Activated T-cell treated with anti-CD3 and anti-CD28 coated beads, Interleukin-2, amount 50 U/mL, for 4 hours (primary cell): ENCODE data around the gene ABR. TPM values are rescaled to one million over a fixed set of nuclear protein-coding genes. Genes with fewer than 3 reads are reported as not detected.

Experiments
- ATAC-seq, 2 donors: fragments of 200-7000 bp; cut with Tn5 transposase; one replicate each; pipeline ENCODE4 v1.10.0; 2021
- DNase-seq: peaks from one replicate; pipeline ENCODE4 v3.0.0-alpha.2; 2020
- H3K27me3 Mint-ChIP-seq: one replicate; pipeline ENCODE4 v1.8.0; 2021; ENCODE audit warnings: low read depth, mixed read lengths
- H3K36me3 Mint-ChIP-seq: one replicate; pipeline ENCODE4 v1.8.0; 2022; ENCODE audit warnings: mixed read lengths; ENCODE audit not compliant: insufficient read depth
- H3K4me1 Mint-ChIP-seq: one replicate; pipeline ENCODE4 v1.8.0; 2021; ENCODE audit warnings: low read depth, mixed read lengths
- H3K4me3 Mint-ChIP-seq: one replicate; pipeline ENCODE4 v1.8.0; 2021; ENCODE audit warnings: mild to moderate bottlenecking, moderate library complexity, mixed read lengths
- H3K9me3 Mint-ChIP-seq: one replicate; pipeline ENCODE4 v1.8.0; 2021; ENCODE audit warnings: mixed read lengths
- total RNA-seq, 3 donors: library from RNA; stranded (reverse); gene quantifications; one replicate each; pipeline ENCODE4 v1.2.1, GENCODE V29; 2021

Gene ABR
- total RNA-seq: 10 to 100 TPM; 41.0 to 44.7 (median 43.3) TPM

DNA sequence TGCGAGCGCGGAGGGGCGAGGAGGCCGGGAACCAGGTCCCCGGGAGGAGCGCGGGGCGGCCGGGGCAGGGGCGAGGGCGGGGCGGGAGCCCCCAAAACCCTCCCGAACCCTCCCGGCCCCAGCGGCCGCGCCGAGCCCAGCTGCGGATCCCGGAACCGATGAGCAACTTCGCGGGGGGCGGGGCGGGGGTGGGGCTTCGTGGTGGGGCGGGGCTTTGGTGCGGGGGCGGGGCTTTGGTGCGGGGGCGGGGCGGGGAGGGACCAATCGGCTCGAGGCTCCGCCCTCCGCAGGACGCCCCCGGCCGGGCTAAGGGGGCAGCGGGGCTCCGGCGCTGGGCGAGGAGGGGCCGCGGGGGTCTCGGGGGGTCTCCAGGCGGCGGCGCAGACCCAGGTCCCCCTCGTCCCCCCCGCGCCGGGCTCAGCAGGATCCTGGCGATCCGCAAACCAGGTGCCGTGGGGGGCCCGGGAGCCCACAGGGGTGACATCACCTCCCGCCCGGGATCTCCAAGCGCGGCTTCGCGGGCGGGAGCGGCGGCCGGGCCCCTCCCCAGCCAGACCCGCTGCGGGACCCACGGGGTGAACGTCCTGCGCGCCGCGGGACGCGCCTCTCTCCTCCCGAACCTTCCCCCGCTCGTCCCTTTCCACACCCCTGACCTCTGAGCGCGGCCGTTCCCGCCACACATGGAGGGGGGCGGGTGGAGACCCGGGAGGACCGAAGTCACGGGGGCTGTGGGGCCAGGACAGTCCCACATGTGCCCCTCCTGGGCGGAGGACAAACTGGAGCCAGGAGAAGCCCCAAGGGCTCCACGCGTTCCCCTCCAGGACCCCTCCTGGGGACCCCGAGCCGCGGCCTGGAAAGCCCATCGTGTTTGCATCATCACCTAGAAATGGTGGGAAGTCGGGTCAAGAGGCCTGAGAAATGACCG is at the start of gene ABR:
Gene ABR (minus strand): TSS at position 164 of the 925 bp plus-strand sequence. CDS start 254 bp downstream, outside the sequence.
- Mint-ChIP-seq H3K4me3 (peak within 1 kb of the TSS; percentile 78), H3K9me3 (no peaks in the 10 kb centered on the region), H3K27me3 (no peaks in the 10 kb centered on the region), H3K36me3 (no peaks in the 10 kb centered on the region), H3K4me1 (peaks cover 10% of the 10 kb centered on the region)
- ATAC-seq: peak; percentile 63 to 73
- peak; percentile 60 for DNase-seq

DNA sequence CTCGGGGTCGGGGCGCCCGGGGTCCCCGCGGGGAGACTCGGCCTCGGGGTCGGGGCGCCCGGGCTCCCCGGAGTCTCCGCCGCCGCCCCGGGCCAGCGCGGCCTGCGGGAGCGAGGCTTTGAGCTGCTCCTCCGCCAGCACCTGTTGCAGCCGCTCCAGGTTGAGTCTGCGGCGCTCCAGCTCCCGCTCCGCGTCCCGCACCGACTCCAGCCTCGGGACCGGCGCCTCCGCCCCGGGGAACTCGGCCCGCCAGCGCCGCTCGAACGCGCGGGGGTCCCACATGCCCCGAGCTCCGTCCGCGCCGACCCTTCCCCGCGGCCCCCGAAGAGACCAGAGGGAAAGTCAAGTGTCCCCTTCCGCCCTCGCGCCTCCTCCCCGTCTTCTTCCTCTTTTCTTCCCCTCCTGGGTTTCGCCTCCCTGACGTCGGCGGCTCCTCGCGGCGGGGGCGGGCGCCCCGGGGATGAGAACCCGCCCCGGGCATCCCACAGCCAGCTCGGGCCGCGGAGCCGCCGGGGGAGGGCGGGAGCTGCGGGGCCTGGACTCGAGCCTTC is 49.6 kb upstream of the ABR start:
- ATAC-seq (peak; percentile 50 to 57), DNase-seq (peak; percentile 39)
- peaks cover 17% of the 10 kb centered on the region for H3K4me1 Mint-ChIP-seq
- peaks cover 55% of the 10 kb centered on the region for H3K27me3 Mint-ChIP-seq
- H3K36me3 Mint-ChIP-seq: no peaks in the 10 kb centered on the region
- peak overlapping the region; percentile 54 for H3K4me3 Mint-ChIP-seq
- H3K9me3 Mint-ChIP-seq: no peaks in the 10 kb centered on the region

DNA sequence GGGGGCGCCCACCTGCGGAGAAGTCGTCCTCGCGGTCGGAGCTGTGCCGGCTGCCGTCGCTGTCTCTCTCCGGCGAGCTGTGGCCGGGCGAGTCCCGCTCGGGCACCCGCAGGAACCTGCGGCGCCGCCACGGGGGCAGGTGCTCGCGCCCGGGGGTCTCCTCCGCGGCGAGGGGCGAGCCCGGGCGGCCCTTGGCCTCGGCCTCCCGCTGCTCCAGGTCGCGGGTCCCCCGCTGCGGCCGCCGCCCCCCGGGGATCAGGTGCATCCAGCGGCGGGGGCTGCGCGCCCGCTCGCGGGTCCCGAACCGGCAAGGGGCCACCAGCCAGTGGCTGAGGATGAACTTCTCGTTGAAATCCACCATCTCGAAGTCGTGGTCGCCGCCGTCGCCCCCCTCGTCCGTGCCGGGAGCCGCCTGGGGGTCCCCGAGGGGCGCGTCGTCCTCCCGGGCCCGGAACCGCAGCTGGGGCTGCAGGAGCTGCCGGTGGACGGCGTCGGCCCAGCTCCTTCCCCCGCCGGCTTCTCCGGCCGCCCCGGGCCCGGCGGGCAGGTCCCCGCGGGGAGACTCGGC is 49.1 kb upstream of the ABR start:
- Mint-ChIP-seq H3K4me1 (peaks cover 17% of the 10 kb centered on the region), H3K36me3 (no peaks in the 10 kb centered on the region), H3K4me3 (no peak overlapping the region), H3K9me3 (no peaks in the 10 kb centered on the region), H3K27me3 (peaks cover 51% of the 10 kb centered on the region)
- peak; percentile 29 to 31 for ATAC-seq
- no peak for DNase-seq

DNA sequence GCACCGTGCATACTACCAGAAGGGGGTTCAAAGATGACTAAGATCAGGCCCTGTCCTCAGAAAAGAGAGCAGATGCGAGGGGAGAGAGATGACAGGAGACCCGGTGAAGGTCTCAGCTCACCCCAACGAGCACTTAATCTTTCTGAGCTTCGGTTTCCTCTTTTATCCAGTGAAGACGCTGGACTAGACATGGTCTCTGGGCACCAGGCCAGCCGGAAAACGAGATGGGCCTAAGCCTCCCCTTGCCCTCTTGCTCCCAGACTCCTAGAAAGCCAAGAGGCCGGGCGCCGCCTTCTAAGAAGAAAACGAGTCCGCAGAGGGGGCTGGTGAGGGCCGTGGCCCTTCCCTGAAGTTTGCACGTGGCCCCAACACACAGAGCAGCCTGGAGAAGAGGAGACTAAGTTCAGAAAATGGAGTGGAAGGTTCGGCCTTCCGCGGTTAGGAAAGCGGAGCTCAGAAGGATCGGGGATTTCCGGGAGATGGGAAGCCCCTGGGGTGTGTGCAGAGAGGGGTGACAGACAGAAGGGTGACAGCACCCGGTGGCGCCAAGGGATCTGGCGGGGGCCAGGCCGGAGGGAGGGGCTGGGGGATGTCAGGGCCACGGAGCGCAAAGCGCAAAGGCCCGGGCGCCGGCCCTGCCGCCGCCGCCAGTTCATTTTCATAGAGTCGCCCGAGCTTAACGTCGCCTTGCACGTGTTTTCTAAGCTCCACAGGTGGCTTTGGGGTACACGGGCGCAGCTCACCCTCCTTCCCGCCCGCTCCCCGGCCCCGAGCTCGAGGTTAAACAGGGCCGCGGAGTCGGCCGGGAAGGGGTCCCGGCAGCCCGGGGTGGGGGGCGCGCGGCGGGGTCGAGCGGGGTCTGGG is 48.4 kb upstream of the ABR start:
- DNase-seq (peak; percentile 11), ATAC-seq (peak; percentile 36)
- Mint-ChIP-seq H3K36me3 (no peaks in the 10 kb centered on the region), H3K9me3 (no peaks in the 10 kb centered on the region), H3K4me3 (peak overlapping the region; percentile 81), H3K4me1 (peaks cover 17% of the 10 kb centered on the region), H3K27me3 (peaks cover 51% of the 10 kb centered on the region)

DNA sequence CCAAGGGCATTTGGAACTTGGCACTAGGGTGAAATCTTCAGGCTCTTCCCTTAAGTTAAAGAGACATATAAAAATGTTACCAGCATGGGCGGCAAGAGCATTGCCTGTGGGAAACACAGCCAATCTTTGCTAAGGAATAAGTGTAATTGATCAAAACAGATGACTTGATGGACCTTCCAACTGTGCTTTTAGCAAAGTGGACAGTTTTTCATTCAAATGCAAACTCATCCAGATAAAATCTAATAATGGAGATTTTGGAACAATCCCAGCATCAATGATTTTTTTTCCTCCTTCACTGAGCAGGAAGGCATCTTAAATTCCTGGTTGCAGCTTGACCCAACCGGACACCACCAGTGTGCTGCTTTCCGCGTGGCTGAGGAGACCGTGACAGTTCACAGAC is 47.6 kb upstream of the ABR start:
- ATAC-seq: no peak
- peak overlapping the region; percentile 81 for H3K4me3 Mint-ChIP-seq
- H3K9me3 Mint-ChIP-seq: no peaks in the 10 kb centered on the region

GRCh38 chr17:1226308-1226707 is 46.5 kb upstream of the ABR start:
- H3K36me3 Mint-ChIP-seq: no peaks in the 10 kb centered on the region
- H3K27me3 Mint-ChIP-seq: peaks cover 39% of the 10 kb centered on the region
- no peak overlapping the region for H3K4me3 Mint-ChIP-seq
- DNase-seq (no peak), ATAC-seq (no peak)
- no peaks in the 10 kb centered on the region for H3K9me3 Mint-ChIP-seq
- H3K4me1 Mint-ChIP-seq: peaks cover 13% of the 10 kb centered on the region

More for the DNA sequence above, 47.6 kb upstream of the ABR start:
- Mint-ChIP-seq H3K4me1 (peaks cover 17% of the 10 kb centered on the region), H3K36me3 (no peaks in the 10 kb centered on the region), H3K27me3 (peaks cover 46% of the 10 kb centered on the region)
- no peak for DNase-seq

DNA sequence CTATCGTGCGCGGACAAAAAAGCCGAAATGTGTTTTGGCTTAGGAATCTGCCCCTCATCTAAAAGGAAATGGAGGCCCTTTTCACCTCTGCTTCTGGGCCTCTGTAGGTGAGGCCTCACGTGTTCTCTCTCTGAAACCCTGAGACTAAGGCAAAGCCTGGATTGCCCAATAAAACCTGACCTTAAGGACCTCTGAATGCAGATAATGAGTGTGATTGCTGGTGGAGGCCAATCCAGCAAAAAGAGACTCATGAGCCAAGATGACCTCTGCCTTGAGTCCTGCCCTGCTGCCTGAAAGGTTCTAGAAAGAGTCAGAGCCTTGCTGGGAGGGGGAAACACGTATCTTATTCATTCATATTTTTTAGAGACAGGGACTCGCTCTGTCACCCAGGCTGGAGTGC is 44.5 kb upstream of the ABR start:
- Mint-ChIP-seq H3K36me3 (no peaks in the 10 kb centered on the region), H3K9me3 (no peaks in the 10 kb centered on the region), H3K4me1 (peaks cover 8% of the 10 kb centered on the region), H3K27me3 (peaks cover 28% of the 10 kb centered on the region), H3K4me3 (no peak overlapping the region)
- DNase-seq: no peak
- no peak for ATAC-seq

DNA sequence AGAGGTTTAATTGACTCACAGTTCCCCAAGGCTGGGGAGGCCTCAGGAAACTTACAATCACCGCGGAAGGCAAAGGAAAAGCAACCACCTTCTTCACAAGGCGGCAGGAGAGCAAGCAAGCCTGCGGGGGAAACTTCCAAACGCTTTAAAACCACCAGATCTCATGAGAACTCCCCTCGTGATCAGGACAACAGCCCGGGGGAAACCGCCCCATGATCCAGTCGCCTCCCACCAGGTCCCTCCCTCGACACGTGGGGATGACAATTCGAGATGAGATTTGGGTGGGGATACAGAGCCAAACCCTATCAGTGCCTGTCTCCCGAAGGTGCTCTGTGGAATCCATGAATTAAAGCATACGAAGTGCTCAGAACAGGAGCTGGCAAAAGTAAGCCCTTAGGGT is 43.9 kb upstream of the ABR start:
- Mint-ChIP-seq H3K4me3 (no peak overlapping the region), H3K9me3 (no peaks in the 10 kb centered on the region), H3K27me3 (peaks cover 28% of the 10 kb centered on the region), H3K36me3 (no peaks in the 10 kb centered on the region), H3K4me1 (peaks cover 8% of the 10 kb centered on the region)
- ATAC-seq: no peak
- DNase-seq: no peak

GRCh38 chr17:1222321-1222720 is 42.5 kb upstream of the ABR start:
- DNase-seq (no peak), ATAC-seq (no peak)
- no peaks in the 10 kb centered on the region for H3K36me3 Mint-ChIP-seq
- H3K4me3 Mint-ChIP-seq: no peak overlapping the region
- no peaks in the 10 kb centered on the region for H3K4me1 Mint-ChIP-seq
- H3K9me3 Mint-ChIP-seq: no peaks in the 10 kb centered on the region
- peaks cover 19% of the 10 kb centered on the region for H3K27me3 Mint-ChIP-seq

DNA sequence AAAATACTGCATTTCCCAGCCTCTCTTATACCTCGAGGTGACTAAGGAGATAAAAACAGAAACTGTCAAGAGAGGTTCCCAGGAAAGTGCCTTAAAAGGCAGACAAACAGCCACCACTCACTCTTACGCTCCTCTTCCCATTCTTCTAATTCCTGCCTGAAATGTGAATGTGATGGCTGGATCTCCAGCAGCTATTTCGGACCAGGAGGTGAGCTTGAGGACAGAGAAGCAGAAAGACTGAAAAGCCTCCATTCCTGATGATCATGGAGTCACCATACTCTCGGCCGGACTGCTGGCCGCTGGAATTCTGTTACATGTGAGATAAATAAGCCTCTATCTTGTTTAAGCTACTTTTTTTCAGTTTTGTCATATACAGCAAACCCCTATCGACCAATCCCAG is 41.4 kb upstream of the ABR start:
- H3K9me3 Mint-ChIP-seq: no peaks in the 10 kb centered on the region

DNA sequence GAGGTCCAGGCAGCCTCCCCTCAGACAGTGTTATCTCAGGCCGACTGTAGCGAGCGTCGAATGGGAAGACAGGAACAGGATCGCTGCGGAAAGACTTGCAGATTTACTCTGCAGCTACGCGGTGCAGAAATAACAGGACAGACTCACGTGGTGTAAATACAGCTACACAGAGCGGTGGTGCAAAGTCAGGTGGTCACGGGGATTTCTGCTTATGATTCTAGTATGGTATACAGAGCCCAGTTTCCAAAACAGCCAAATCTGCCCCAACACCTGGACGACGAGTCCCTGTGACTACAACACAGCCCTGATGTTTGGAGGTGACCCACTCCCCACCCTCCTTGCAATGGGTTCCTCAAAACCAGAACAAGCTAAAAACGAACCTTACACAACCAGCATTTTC is 40.6 kb upstream of the ABR start:
- Mint-ChIP-seq H3K36me3 (no peaks in the 10 kb centered on the region), H3K4me1 (peaks cover 1% of the 10 kb centered on the region), H3K9me3 (no peaks in the 10 kb centered on the region), H3K27me3 (peaks cover 4% of the 10 kb centered on the region), H3K4me3 (no peak overlapping the region)
- DNase-seq (no peak), ATAC-seq (no peak)

More for the DNA sequence above, 41.4 kb upstream of the ABR start:
- no peaks in the 10 kb centered on the region for H3K36me3 Mint-ChIP-seq
- no peak overlapping the region for H3K4me3 Mint-ChIP-seq
- H3K27me3 Mint-ChIP-seq: peaks cover 10% of the 10 kb centered on the region
- peaks cover 1% of the 10 kb centered on the region for H3K4me1 Mint-ChIP-seq
- DNase-seq (no peak), ATAC-seq (no peak)

DNA sequence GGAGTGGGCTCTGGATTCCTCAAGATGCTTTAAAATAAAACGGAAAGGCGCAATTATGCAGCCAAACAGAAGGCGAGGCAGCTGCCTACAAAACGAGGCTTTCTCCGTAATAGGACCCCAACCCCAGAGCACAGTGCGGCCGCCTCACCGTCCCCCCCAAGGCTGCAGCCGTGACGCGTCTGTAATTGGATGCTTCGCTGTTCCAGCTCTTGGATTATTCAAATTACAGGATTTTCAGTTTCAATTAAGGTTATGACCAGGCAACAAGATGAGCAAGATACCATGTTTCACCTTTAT is 37.3 kb upstream of the ABR start:
- no peaks in the 10 kb centered on the region for H3K36me3 Mint-ChIP-seq
- no peak overlapping the region for H3K4me3 Mint-ChIP-seq
- peaks cover 1% of the 10 kb centered on the region for H3K4me1 Mint-ChIP-seq
- ATAC-seq: no peak
- no peak for DNase-seq
- H3K9me3 Mint-ChIP-seq: no peaks in the 10 kb centered on the region
- H3K27me3 Mint-ChIP-seq: peaks cover 4% of the 10 kb centered on the region

DNA sequence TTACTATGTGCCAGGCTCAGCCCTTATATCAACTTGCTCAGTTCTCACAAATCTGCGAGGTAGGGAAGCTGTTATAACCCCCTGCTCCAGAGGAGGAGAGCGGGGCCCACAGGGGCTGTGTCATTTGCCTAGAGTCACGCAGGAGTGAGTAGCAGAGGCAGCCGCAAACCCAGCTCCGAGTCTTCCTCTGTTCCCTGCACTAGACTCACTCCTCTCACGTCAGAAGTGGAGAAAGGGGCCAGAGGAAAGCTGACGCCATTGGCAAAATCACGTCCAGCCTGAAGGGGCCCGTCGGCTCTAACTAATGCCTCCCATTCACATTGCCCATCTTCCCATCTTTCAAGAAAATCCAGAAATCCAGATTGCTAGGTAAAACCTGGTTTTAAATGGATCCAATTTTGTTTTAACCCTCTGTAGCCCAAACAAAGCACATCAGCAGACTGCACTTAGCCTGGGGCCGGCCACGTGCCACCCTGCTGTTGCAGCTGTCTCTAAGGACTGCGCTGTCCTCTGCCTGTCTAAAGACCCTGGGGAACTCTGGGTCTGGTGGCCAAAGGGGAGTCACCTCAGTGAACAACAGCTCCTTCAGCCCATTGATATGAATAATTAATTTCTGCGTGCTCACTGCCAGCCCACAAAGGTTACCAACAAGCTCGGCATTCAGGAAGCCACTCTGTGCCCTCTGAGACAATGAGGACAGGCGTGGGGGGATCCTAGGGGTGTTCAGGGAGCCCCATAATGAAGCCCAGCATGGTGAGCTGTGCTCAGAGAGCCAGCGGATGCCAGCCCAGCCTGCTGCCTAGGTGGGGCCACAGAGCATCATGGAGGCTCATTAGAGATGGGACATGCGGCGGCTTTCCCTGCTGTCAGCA is 36.7 kb upstream of the ABR start:
- Mint-ChIP-seq H3K4me1 (peaks cover 1% of the 10 kb centered on the region), H3K36me3 (no peaks in the 10 kb centered on the region), H3K9me3 (no peaks in the 10 kb centered on the region), H3K27me3 (no peaks in the 10 kb centered on the region), H3K4me3 (no peak overlapping the region)
- ATAC-seq (no peak), DNase-seq (no peak)
